Measurements from ENCODE around the gene GLIS1.

Gene GLIS1

DNA sequence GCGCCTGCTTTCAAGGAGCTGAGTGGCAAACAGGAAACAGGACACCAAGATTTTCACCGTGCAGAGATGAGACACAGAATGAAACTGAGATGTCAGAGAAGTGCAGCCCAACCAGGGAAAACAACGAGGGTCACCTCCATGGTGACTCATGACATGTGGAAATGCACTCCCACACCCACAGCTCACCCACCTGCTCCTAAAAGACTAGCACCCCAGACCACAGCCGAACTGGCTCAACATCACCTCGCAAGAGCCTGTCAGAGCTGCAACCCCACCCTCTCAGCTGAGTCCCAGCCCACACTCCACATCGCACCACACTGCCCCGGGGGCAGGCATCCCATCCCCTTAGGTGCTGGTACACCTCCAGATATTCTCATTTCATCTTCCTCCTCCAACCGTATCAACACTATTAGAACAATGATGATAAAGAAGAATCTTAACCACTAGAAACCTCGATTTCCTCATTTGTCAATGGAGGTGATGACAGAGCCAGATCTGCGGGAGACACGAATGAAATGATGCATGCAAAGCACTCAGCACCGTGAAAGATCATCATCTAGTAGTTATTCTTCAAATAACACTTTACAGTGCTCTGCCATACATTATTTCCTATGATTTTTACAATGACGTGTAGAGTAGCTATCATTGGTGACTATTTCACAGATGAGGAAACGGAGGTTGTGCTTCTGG lies 176.5 kb downstream of the GLIS1 start:
- 0 out of 2 replicates have a peak, but pooled peaks cover 3% of the 10 kb centered on the region for H3K27me3 ChIP-seq (ENCODE audit: insufficient read depth, low read length)
- no peaks in the 10 kb centered on the region for H3K4me1 ChIP-seq (ENCODE audit: insufficient read depth, low read length)
- H3K9me3 ChIP-seq (ENCODE audit: insufficient read depth, low read depth, low read length) = peaks cover 3% of the 10 kb centered on the region
- no peak overlapping the region for H3K9ac ChIP-seq (ENCODE audit: low read depth, low read length)
- H3K36me3 ChIP-seq (ENCODE audit: insufficient read depth, low read length) = no peaks in the 10 kb centered on the region
- H3K27ac ChIP-seq (ENCODE audit: low read depth, low read length) = no peak overlapping the region
- 90% methylated on average over 14 of the region's 14 CpGs for WGBS
- H3K4me3 ChIP-seq (ENCODE audit: low read length) = no peak overlapping the region

DNA sequence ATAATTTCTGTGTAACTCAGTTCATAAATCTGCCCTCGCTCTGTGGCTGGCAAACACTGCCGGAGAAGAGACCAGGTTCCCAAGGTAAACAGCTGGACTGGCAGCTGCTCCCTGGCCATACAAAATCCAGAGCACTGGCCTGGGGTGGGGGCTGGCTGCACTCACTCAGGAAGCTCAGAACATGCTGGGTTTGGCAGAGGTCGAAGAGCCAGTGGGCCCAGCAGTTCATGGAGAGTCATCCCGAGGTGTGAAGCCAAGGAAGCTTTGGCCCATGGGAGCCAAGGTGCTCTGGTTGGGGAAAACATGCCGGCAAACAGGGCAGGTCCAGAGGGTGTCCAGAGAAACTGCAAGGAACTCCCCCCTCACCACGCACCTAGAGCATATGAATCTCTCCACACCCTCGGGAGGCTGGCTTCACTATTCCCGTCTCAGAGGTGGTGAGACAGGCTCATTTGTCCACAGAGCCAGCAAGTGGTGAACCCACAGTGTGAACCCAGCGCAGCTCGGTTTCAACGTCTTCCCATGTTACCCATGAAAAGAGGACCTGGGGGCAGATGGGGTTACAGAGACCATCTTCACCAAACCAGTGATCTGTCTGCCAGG lies 177.4 kb downstream of the GLIS1 start:
- Histone ChIP-seq H3K27ac (ENCODE audit: low read depth, low read length) (no peak overlapping the region), H3K9ac (ENCODE audit: low read depth, low read length) (no peak overlapping the region), H3K4me3 (ENCODE audit: low read length) (no peak overlapping the region), H3K36me3 (ENCODE audit: insufficient read depth, low read length) (no peaks in the 10 kb centered on the region), H3K9me3 (ENCODE audit: insufficient read depth, low read depth, low read length) (no peaks in the 10 kb centered on the region), H3K27me3 (ENCODE audit: insufficient read depth, low read length) (0 out of 2 replicates have a peak, but pooled peaks cover 3% of the 10 kb centered on the region), H3K4me1 (ENCODE audit: insufficient read depth, low read length) (no peaks in the 10 kb centered on the region)
- WGBS = 89% methylated on average over 11 of the region's 11 CpGs

DNA sequence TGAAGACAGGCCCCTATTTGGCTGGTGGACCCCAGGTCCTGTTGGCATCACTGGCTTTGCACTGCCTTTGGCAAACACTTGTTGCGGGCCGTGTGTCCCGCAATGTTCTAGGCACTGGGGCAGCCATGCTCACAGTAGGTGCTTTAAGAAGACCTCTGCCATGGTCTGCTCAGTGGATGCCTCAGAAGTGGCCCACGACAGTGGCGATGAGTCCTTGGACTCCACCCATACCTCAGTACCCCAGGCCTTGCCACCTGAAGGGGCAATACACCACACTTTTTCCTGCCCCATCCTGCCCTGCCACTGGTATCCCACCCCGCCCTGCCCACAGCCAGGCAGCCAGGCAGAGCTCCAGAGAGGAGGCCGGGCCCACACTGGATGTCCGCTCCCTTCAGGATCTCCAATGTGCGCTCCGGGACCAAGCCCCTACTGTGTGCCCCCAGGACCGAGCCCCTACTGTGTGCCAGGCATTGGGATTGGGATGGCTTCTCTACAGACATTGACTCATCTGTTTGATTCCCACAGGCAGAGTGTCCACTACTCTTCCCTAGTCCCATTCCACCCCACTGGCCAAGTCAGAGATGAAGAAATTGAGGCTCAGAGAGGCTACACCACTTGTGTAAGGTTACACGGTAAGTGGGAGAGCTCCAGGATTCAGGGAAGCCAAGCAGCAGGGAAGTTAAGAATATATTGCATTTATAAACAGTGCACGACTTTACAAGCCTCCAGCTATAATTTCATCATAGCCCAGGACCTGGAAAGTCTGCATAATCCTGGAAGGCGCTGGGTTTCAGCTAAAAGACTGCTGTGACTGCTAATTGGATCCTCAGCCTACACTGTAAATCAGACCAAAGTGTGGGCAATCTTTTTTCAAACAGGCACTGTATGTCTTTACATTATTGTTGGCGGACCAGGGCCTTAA lies 178.1 kb downstream of the GLIS1 start:
- Histone ChIP-seq H3K9ac (ENCODE audit: low read depth, low read length) (no peak overlapping the region), H3K27ac (ENCODE audit: low read depth, low read length) (no peak overlapping the region), H3K27me3 (ENCODE audit: insufficient read depth, low read length) (0 out of 2 replicates have a peak, but pooled peaks cover 3% of the 10 kb centered on the region), H3K4me3 (ENCODE audit: low read length) (no peak overlapping the region), H3K9me3 (ENCODE audit: insufficient read depth, low read depth, low read length) (no peaks in the 10 kb centered on the region), H3K4me1 (ENCODE audit: insufficient read depth, low read length) (no peaks in the 10 kb centered on the region), H3K36me3 (ENCODE audit: insufficient read depth, low read length) (no peaks in the 10 kb centered on the region)
- WGBS = 93% methylated on average over 15 of the region's 15 CpGs

DNA sequence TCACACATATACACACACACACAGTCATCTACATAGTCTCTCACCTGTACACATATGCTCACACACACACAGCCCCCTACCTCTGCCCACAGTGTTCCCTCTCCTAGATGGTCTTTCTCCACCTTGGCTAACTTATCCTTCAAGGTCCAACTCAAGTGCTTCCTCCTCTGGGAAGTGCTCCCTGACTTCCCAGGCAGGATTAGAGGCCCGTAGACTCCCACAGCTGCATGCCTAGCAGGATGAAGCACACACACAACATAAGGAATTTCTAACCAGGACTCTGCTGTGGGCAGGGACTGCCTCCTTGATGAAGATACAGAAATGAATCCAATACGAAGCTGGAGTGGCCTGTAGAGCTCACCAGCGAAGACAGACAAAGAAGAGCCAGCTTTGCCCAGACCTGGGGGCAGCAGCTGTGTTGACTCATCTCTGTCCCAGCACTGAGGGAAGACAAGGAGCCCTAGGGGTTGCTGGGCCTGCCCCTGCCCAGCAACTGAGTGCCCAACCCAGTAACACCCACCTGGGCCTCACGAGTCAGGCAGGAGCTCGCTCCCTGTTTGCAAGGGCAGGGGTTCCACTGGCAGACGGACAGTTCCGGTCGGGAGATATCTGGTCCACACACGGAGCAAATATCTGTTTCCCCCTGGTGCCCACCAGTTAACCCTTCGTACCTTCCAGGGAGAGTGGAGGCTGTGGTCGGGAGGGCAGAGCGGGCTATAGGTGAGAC lies 178.9 kb downstream of the GLIS1 start:
- Histone ChIP-seq H3K27me3 (ENCODE audit: insufficient read depth, low read length) (0 out of 2 replicates have a peak, but pooled peaks cover 3% of the 10 kb centered on the region), H3K9me3 (ENCODE audit: insufficient read depth, low read depth, low read length) (no peaks in the 10 kb centered on the region), H3K4me1 (ENCODE audit: insufficient read depth, low read length) (no peaks in the 10 kb centered on the region), H3K4me3 (ENCODE audit: low read length) (no peak overlapping the region), H3K9ac (ENCODE audit: low read depth, low read length) (no peak overlapping the region), H3K27ac (ENCODE audit: low read depth, low read length) (no peak overlapping the region), H3K36me3 (ENCODE audit: insufficient read depth, low read length) (no peaks in the 10 kb centered on the region)
- 92% methylated on average over 12 of the region's 12 CpGs for WGBS

DNA sequence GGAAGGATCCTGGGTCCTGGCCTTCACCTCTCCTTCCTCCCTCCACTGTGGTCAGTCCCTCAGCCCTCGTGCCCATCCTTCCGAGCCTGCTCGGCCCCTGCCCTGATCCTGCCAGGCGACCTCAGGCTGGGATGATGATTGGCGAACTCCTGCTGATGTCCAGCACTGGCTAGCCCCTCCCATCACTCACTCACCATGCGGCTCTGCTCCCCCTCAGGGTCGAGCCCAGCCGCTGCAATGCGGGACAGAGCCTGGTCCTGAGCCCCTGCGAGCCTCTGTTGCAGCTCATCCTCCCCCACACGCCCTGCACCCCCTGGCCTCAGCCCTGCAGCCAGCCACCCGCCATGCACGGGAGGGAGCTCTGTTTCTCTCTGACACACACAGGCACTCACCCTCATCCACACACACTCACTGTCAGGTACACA lies 179.6 kb downstream of the GLIS1 start:
- Histone ChIP-seq H3K27me3 (ENCODE audit: insufficient read depth, low read length) (0 out of 2 replicates have a peak, but pooled peaks cover 3% of the 10 kb centered on the region), H3K4me1 (ENCODE audit: insufficient read depth, low read length) (no peaks in the 10 kb centered on the region), H3K9ac (ENCODE audit: low read depth, low read length) (no peak overlapping the region), H3K4me3 (ENCODE audit: low read length) (no peak overlapping the region), H3K27ac (ENCODE audit: low read depth, low read length) (no peak overlapping the region), H3K36me3 (ENCODE audit: insufficient read depth, low read length) (no peaks in the 10 kb centered on the region), H3K9me3 (ENCODE audit: insufficient read depth, low read depth, low read length) (no peaks in the 10 kb centered on the region)
- 59% methylated on average over 13 of the region's 13 CpGs for WGBS

DNA sequence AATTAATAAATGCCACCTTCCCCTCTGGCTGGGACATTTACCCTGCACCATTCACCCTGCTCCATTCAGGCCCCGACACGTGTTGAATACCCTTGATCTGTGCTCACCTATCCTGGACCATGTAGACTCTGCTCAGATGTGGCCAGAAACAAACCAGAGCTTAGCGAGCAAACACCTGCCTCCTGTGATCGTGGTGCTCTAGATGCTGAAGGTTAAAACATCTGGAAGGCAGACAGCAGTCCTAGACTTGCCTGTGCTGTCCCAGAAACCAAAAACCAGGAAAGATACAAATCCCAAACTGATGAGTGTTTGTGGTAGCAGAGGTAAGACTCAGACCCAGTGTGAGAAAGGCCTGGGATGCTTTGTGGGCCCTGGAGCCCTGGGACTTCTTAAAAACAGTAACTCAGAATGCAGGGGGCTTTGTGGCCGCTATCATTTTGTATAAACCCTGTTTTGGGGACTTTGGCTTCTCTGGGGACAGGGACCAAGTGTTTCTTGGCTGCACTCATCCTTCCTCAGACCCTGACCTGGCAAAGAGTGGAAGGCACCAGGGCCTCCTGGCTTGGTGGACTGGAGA lies 180.1 kb downstream of the GLIS1 start:
- Histone ChIP-seq H3K4me1 (ENCODE audit: insufficient read depth, low read length) (no peaks in the 10 kb centered on the region), H3K36me3 (ENCODE audit: insufficient read depth, low read length) (no peaks in the 10 kb centered on the region), H3K27me3 (ENCODE audit: insufficient read depth, low read length) (0 out of 2 replicates have a peak, but pooled peaks cover 3% of the 10 kb centered on the region), H3K4me3 (ENCODE audit: low read length) (no peak overlapping the region), H3K9me3 (ENCODE audit: insufficient read depth, low read depth, low read length) (no peaks in the 10 kb centered on the region), H3K27ac (ENCODE audit: low read depth, low read length) (no peak overlapping the region), H3K9ac (ENCODE audit: low read depth, low read length) (no peak overlapping the region)
- WGBS = 85% methylated on average over 5 of the region's 5 CpGs

DNA sequence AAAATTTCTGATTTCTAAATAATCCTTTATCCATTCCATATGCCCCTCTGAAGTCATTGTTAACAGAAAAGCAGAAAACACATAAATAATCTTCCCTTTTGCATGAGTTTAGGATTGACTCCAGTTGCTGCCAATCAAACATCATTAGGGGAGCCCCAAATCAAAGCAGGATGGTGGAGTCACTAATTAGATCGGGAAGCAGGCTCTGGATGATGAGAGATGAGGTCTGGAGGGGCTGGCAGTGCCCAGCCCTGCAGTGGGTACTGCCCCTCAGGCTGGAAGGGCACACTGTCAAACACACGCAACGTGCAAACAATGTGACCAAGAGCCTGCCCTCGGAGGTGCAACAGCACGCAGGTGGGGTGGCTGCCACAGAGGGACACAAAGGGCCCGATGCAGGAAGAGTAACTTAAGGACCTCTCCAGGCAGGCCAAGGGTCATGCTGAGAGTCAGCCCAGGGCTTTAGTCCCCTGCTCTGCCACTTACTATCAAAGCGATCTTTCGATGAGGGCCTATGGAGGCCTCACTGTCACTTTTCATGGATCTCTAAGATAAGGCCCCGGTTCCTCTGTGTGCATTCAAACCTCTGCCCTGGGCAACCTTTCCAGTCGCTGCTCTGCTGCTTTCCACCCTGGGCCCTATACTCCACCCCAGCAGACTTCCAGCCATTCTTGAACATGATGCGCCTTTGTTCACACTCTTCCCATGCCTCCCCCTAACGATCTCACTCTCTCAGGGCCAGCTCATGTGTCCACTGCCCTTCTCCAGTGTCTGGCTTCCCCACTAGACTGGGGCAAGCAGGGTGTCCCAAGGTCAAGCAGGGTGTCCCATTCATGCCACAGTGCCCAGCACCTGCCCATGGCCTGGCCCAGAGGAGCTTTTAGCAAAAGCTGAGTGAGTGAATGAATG lies 180.9 kb downstream of the GLIS1 start:
- H3K9me3 ChIP-seq (ENCODE audit: insufficient read depth, low read depth, low read length) = no peaks in the 10 kb centered on the region
- 90% methylated on average over 12 of the region's 12 CpGs for WGBS
- H3K27me3 ChIP-seq (ENCODE audit: insufficient read depth, low read length) = 0 out of 2 replicates have a peak, but pooled peaks cover 3% of the 10 kb centered on the region
- H3K9ac ChIP-seq (ENCODE audit: low read depth, low read length) = no peak overlapping the region
- no peaks in the 10 kb centered on the region for H3K4me1 ChIP-seq (ENCODE audit: insufficient read depth, low read length)
- no peak overlapping the region for H3K4me3 ChIP-seq (ENCODE audit: low read length)
- H3K27ac ChIP-seq (ENCODE audit: low read depth, low read length) = no peak overlapping the region
- no peaks in the 10 kb centered on the region for H3K36me3 ChIP-seq (ENCODE audit: insufficient read depth, low read length)

DNA sequence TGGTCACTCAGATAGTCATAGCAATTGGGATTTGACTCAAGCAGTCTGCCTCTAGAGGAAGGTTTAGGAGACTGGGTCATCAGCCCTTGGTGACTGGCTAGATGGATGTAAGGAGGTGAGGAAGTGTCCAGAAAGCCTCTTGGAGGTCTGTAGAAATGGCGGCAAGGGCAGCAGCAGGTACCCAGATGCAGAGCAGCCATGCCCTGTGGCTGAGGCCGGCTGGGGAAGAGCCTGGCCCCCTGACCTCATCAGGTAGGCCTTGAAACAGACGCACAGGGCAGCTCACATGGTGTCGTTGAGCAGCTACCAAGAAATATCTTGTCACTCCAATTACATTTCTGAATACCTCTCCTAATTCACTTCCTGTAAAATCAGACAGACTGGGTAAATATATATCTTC lies 181.6 kb downstream of the GLIS1 start:
- H3K36me3 ChIP-seq (ENCODE audit: insufficient read depth, low read length) = no peaks in the 10 kb centered on the region
- no peak overlapping the region for H3K4me3 ChIP-seq (ENCODE audit: low read length)
- no peak overlapping the region for H3K9ac ChIP-seq (ENCODE audit: low read depth, low read length)
- no peak overlapping the region for H3K27ac ChIP-seq (ENCODE audit: low read depth, low read length)
- no peaks in the 10 kb centered on the region for H3K9me3 ChIP-seq (ENCODE audit: insufficient read depth, low read depth, low read length)
- H3K4me1 ChIP-seq (ENCODE audit: insufficient read depth, low read length) = 0 out of 2 replicates have a peak, but pooled peaks cover 4% of the 10 kb centered on the region
- 0 out of 2 replicates have a peak, but pooled peaks cover 3% of the 10 kb centered on the region for H3K27me3 ChIP-seq (ENCODE audit: insufficient read depth, low read length)
- WGBS = 87% methylated on average over 4 of the region's 4 CpGs

DNA sequence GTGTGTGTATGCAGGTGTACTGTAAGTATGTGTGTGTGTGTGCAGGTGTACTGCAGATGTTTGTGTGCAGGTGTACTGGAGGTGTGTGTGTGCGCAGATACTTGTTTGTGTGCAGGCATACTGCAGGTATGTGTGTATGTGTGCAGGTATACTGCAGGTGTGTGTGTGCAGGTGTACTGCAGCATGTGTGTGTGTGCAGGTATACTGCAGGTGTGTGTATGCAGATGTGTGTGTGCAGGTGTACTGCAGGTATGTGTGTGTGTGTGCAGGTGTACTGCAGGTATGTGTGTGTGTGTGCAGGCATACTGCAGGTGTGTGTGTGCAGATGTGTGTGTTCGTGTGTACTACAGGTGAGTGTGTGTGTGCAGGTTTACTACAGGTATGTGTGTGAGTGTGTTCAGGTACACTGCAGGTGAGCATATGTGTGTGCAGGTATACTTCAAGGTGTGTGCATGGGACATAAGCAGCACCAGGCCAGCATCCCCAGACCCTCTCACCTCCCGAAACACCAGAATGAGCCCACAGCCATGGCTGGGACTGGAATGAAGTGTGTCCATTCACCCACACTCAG lies 182.2 kb downstream of the GLIS1 start:
- no peak overlapping the region for H3K4me3 ChIP-seq (ENCODE audit: low read length)
- 92% methylated on average over 3 of the region's 3 CpGs for WGBS
- no peaks in the 10 kb centered on the region for H3K36me3 ChIP-seq (ENCODE audit: insufficient read depth, low read length)
- H3K27me3 ChIP-seq (ENCODE audit: insufficient read depth, low read length) = 0 out of 2 replicates have a peak, but pooled peaks cover 3% of the 10 kb centered on the region
- H3K4me1 ChIP-seq (ENCODE audit: insufficient read depth, low read length) = peaks cover 9% of the 10 kb centered on the region; the same call in 1 of the 2 replicates
- no peak overlapping the region for H3K27ac ChIP-seq (ENCODE audit: low read depth, low read length)
- H3K9ac ChIP-seq (ENCODE audit: low read depth, low read length) = no peak overlapping the region
- no peaks in the 10 kb centered on the region for H3K9me3 ChIP-seq (ENCODE audit: insufficient read depth, low read depth, low read length)

Data from HUES64 (cell line).